NCI-H1436 (cell line): ENCODE results near the gene DYNLT2B.
"Not testable (repeated sequence)": the region's sequence is repeated elsewhere in the genome, so short reads cannot be mapped to it uniquely, and the experiment has no call there.

Source experiments
- DNase-seq: peaks from one replicate; lab custom pipeline; 2025; lab: John Stamatoyannopoulos, UW

DYNLT2B gene

GRCh38 chr3:196272826-196273225 lies 45.2 kb downstream of the DYNLT2B start:
- DNase-seq, result no peak

GRCh38 chr3:196270499-196270898 lies 47.5 kb downstream of the DYNLT2B start:
- no peak for DNase-seq

DNA sequence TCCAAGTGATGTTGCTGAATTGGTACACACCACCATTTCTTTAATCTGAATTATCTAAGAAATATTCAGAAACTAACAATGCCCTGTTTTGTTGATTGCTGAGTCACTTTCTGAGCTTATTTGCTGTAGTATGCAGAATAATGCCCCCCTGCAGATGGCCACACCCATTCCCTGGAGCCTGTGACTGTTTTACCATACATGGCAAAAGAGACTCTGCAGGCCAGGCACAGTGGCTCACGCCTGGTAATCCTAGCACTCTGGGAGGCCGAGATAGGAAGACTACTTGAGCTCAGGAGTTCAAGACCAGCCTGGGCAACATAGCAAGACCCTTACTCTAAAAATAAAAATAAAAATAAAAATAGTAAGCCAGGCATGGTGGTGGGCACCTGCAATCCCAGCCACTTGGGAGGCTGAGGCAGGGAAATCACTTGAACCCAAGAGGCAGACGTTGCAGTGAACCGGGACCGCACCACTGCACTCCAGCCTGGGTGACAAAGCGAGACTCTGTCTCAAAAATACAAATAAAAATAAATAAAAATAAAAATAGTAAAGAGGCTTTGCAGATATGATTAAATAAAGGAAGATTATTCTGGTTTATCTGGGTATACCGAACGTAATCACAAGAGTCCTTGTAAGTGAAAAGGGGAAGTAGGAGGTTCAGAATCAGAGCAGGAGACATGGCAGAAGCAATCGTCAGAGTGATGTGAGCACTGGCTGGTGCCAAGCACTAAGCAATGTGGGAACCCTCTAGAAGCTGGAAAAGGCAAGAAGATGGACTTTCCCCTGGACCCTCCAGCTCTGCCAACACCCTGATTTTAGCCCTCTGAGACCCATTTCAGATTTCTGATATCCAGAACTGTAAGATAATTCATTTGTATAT lies 49.5 kb downstream of the DYNLT2B start:
- no peak for DNase-seq

GRCh38 chr3:196263819-196264218 lies 54.2 kb downstream of the DYNLT2B start:
- DNase-seq, result no peak

DNA sequence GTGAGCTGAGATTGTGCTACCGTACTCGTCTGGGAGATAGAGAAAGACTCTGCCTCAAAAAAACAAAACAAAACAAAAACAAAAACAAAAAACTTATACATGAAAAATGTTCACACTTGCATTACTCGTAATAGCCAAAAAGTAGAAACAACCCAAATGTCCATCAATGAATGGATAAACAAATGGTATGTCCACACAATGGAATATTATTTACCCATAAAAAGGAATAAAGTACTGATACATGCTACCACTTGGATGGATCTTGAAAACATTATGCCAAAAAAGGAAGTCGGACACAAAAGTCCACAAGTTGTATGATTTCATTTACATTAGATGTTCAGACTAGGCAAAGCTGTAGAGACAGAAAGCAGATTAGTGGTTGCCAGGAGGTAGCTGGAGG lies 57.3 kb downstream of the DYNLT2B start:
- DNase-seq, result no peak

GRCh38 chr3:196255776-196256175 lies 62.3 kb downstream of the DYNLT2B start:
- no peak for DNase-seq

- DNase-seq, result no peak
These were observed 63.4 kb downstream of the DYNLT2B start for GRCh38 chr3:196254376-196255283.

- DNase-seq, result no peak
These were observed 66.1 kb downstream of the DYNLT2B start for GRCh38 chr3:196251918-196252317.

DNA sequence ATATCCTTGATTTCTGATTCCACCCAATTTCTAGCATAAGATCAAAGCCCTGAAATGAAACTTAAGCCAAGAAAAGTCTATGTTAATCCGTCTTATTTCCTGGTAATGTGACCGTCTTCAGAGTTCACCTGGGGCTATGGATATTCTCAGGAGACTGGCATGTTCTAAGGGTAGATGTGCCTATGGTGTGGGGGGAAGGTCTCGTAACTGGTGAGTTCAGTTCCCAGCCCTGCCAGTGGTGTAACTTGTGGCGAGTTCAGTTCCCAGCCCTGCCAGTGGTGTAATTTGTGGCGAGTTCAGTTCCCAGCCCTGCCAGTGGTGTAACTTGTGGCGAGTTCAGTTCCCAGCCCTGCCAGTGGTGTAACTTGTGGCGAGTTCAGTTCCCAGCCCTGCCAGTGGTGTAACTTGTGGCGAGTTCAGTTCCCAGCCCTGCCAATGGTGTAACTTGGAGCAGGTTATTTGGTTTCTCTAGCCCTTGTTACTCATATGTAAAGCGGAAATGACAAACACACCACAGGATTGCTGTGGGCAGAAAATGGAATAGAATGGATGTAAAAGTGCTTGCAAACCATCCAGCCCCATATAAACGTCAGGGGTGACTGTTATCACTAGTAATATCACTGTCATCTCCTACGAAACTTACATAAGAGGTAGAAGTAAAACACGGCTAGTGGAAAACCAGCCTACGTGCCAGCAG lies 71.3 kb downstream of the DYNLT2B start:
- DNase-seq, result no peak

DNA sequence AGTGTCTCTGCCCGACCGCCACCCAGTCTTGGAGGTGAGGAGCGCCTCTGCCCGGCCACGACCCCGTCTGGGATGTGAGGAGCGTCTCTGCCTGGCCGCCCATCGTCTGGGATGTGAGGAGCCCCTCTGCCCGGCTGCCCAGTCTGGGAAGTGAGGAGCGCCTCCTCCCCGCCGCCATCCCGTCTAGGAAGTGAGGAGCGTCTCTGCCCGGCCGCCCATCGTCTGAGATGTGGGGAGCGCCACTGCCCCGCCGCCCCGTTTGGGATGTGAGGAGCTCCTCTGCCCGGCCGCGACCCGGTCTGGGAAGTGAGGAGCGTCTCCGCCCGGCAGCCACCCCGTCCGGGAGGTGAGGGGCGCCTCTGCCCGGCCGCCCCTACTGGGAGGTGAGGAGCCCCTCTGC lies 73.9 kb downstream of the DYNLT2B start:
- DNase-seq, result not testable (repeated sequence)

- no peak for DNase-seq
These were observed 76.3 kb downstream of the DYNLT2B start for GRCh38 chr3:196241704-196242103.
